Measurements from ENCODE around the gene KDM2B.

KDM2B gene

DNA sequence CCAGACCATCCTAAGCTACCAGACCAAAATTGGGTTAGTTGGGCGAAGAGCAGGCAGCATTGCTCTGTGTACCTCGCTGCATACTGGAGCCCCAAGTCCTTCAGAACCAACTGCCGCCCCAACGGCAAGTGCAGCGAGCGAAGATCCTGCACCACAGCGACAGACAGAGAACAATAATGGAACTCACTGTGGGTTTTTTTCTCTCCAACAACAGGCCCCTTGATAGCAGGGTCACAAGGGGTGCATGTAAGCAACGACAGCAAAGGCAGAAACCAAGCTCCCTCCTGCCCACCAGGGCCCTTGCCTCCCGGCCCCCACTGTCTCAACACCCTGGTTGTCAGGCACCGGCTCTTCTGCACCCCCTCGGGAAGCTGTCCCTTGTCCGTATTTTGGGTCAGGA, 141.9 kb downstream of the KDM2B start:
- peak in 24 of 51 donors; percentile 10 to 68 (median 45) for DNase-seq

DNA sequence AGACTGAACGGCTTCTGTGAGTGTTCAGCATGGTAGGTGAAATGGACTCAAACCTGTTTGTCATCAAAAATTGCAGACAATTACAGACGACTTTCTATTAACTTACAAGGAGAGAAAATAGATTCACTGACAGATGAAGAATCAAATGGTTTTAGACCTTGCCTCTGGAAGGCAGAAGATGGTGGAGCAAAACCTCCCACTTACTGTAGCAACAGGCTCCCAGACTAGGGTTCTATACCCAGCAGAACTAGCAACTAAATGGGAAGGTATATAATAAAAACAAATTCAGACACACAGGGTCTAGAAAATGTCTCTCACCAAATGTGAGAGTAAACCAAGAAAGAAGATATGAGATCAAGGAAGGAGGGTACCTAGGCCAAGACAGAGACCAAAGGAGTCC, 144.1 kb downstream of the KDM2B start:
- DNase-seq, result no peak

DNA sequence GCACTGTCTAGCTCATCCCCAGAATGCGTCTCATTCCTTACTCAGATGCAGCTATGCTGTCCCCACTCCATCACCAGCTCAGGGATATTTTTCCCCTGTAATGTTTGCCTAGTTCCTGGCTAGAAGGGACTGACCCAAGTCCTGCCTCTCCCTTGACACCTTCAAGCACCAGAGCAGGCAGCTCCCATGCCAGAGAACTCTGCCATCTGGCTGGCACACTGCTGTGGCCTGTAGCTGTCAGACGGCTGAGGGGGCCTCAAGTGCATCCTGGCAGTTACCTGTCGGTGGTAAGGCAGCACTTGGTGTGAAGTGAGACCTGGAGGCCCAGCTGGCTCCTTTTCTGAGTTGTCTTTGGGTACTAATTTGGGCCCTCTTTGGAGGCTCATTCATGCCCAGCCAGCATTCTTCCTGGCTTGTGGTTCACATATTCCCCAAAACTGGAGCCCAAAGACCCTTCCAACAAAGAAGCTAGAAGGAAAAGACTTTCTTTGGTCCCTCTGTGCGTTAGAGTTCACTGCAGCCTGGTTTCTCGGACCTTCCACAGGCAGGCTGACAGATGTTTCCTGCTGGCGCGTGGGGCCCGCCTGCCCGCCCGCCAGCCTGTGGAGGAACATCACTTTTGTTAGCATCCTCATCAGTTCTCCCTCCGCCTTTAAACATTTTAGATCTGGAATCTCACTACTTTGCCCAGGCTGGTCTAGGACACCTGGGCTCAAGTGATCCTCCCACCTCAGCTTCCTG, 147.9 kb downstream of the KDM2B start:
- no peak for DNase-seq

DNA sequence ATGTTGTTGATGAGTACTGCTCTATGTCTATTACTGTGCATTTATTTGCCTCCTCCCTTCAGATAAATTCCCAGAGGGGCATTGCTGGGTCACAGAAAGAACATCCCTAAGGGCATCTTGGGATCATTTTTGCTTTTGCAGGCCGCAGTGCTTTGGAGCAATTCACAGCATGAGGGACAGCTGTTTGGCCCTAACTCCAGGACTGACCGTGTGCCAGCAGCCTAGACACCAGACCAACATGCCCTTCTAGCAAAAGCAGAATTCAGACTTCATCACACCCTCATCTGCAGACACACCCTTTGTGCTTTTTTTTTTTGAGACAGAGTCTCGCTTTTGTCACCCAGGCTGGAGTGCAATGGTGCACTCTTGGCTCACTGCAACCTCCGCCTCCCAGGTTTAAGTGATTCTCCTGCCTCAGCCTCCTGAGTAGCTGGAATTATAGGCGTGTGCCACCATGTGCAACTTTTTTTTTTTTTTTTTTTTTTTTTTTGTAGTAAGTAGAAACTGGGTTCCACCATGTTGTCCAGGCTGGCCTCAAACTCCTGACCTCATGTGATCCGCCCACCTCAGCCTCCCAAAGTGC, 149.9 kb downstream of the KDM2B start:
- no peak for DNase-seq

DNA sequence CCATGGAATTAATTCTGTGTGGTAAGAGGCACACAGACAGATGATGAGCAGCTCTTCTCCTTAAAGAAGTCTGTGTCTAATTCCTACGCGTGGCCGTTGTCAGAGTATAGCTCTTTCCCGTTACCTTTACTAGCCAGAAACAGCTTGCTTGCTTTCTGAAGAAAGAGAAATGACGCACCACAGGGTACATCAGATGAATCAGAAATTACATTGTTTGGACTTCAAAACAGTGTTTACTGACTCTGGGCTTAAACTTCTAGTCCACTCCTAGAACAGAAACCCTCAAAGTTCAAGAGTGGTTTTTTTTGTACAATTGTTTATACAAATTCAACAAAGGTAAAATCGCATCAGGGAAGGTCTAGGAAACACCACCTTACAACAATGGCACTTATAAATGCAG, 151.9 kb downstream of the KDM2B start:
- no peak for DNase-seq

DNA sequence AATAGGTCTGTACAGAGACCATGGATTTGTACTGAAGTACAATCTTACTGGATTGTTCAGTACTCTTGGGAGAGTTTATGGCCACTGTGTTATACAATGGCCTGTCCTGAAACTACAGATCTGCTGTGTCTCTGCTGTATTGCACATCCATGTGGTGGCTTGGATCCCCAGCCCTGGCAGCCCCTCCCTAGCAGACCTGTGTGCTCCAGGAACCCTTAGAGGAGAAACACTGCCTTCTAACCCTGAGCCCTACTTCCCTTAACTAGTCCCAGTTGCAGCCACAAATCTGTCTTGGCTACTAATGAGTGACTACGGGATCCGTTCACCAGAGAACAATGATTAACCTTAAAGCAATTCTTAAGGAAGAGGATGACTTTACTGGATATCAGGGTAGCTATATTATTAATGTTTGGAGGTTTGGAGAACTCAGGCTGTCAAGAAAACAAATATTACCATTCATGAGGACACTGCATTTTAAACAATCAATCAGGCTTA, 153.2 kb downstream of the KDM2B start:
- no peak for DNase-seq

DNA sequence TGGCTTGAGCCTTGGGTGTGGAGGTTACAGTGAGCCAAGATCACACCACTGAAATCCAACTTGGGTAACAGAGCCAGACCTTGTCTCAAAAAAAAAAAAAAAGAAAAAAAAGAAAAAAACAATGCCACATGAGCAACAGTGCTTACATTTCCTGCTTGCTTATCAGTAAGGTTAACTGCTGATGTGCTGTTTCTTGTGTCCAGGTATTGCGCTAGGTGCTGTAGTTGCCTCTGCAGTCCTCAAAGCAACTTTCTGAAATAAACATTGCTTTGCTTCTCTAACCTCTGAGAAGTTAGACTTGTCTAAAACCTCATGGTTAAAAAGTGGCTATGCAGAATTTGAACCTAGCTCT, 156.2 kb downstream of the KDM2B start:
- DNase-seq, result no peak

DNA sequence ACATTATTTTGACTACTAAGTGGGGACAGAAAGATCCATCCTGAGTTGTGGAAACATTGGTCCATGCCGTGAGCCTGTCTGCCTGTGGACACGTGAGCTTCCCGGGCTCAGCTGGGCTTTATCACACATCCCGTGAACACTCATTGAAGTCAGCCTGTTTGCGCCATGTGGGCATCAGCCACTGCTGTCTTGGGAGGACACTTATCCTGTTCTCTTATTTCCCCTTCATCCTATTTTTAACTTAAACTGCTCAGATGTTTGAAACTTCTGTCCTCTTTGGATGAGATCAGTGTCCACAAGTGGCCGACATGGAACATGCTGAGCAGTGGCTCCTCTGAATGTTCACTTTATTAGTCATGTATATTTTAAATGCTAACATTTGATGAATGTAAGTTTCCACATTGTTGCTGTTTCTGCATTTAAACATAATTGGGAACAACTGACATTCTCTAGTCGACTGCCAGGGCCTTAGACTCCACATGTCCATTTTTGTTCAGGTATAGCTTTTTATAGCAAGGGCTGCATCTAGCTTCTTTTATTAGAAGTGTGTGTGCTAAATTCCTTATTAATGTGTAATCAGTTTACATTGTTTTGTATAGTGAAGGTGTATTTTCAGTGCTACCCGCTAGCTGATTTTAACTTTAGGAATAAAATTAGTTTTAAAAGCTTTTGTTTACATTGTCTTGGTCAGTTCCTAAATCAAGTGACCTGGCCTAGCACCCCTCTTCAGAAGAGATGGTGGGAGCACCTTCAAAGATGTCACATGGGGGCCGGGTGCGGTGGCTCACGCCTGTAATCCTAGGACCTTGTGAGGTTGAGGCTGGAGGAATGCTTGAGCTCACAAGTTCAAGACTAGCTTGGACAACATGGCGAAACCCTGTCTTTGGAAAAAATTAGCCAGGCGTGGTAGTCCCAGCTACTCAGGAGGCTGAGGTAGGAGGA, 156.9 kb downstream of the KDM2B start:
- DNase-seq, result peak in 4 of 51 donors; percentile 16 to 38 (median 24)

DNA sequence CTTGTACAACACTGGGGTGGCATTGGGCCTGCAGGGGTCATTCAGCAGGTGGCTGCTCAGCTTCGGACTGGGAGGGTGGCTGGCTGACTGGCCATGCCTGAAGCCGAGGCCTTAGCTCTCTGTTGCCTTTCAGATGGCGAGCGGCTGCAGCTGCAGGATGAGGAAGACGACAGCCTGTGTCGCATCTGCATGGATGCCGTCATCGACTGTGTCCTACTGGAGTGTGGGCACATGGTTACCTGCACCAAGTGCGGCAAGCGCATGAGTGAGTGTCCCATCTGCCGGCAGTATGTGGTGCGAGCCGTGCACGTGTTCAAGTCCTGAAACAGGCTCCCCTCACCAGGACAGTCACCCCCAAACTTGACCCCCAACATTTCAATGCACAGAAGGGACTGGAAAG, 157.6 kb downstream of the KDM2B start:
- peak in 13 of 51 donors; percentile 5 to 47 (median 25) for DNase-seq

DNA sequence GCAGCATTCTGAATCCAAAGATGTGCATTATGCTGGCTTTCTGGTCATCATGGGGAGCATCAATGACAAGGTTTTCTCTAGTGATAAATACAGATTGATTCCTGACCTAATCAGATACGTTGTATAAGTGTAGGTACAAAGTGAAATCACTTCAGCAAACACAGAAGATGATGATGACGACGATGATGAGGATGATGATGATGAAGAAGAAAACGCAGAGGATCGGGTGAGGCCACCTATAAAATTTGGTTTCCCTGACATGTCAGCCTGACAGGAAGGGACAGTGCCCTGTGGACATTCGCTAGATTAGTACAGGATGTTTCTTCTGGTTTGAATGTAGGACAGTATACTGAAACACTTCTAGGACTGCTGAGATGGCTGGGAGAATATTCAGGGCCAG, 160.7 kb downstream of the KDM2B start:
- DNase-seq, result no peak

DNA sequence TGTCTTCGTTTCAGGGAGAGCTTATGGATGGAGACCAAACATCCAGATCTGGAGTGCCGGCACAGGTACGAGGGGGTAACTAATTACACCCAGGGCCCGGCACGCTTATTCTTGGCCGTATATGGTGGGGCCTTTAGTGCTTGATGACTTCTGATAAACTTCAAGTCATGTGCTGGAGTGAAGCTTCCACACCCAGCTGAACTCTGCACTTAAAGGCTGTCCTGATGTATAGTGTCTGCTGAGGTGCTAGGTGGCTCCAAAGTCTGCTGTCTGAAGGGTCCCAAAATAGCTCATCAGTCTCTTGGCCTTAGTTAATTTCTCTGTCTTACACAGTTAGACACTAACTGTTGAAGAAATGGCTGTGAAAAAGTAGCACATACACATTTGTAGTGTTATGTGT, 163.0 kb downstream of the KDM2B start:
- DNase-seq, result no peak

DNA sequence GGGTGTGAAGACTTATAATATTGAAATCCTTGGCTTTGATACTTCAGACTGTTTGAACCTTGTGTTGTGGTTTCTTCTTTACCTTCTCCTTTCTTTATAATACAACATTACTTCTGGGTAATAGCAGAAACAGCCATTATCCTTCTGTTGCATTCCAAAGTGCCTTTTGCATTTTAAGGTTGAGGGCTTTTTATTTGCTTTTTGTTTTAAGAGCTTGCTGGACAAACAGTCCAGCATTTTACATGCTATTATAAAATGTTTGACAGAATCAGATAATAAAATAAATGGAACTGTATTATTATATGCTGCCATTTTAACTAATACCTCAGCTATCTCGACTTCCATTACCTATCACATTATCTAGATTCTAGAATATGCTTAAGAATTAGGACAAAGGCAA, 166.9 kb downstream of the KDM2B start:
- DNase-seq, result no peak

DNA sequence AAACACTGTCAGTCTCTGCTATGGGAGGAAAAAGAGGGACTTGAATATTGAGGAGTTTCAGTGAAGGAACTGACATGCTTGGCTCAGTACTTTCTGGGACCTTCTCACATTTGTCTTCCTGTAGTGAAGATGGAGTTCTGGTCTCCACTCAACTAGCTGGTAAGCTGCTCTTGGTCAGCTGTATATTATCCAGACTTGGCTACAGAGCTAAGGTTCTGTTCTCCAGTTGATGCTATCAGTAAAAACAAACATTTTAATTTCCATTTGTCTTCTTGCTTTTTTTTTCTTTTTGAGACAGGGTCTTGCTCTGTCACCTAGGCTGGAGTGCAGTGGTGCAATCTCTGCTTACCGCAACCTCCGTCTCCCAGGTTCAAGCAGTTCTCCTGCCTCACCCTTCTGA, 175.6 kb downstream of the KDM2B start:
- no peak for DNase-seq

DNA sequence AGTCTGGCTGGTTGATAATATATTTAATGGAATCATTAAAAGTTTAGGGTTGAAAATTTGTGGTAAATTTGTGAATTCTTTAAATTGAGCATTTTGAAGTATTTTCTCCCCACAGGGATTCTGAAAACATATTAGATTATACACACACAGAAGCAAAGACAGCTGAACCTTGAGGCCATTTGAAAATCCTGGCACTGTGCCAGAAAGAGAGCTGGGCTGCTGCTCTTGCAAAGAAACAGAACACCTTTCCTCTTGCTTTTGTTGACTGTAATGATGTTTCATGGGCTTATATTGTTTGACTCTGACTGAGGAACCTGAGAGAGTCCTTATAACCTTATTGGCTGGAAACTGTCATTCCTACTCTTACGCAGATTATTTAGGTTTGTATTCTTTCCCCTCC, 176.1 kb downstream of the KDM2B start:
- peak in 1 of 51 donors; percentile 5 for DNase-seq

DNA sequence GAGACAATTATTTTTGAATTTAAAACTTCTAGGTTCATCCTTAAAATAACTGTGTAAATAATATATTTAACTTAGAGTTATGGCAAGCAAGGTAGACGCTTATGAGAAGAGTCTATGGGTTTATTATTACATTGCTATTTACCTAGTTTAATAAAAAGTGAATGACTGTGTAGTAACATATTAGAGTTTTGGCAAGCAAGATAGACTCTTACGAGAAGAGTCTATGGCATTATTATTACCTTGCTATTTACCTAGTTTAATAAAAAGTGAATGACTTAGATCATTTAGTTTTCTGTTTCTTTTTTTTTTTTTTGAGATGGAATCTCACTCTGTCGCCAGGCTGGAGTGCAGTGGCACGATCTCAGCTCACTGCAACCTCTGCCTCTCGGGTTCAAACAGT, 177.1 kb downstream of the KDM2B start:
- no peak for DNase-seq

DNA sequence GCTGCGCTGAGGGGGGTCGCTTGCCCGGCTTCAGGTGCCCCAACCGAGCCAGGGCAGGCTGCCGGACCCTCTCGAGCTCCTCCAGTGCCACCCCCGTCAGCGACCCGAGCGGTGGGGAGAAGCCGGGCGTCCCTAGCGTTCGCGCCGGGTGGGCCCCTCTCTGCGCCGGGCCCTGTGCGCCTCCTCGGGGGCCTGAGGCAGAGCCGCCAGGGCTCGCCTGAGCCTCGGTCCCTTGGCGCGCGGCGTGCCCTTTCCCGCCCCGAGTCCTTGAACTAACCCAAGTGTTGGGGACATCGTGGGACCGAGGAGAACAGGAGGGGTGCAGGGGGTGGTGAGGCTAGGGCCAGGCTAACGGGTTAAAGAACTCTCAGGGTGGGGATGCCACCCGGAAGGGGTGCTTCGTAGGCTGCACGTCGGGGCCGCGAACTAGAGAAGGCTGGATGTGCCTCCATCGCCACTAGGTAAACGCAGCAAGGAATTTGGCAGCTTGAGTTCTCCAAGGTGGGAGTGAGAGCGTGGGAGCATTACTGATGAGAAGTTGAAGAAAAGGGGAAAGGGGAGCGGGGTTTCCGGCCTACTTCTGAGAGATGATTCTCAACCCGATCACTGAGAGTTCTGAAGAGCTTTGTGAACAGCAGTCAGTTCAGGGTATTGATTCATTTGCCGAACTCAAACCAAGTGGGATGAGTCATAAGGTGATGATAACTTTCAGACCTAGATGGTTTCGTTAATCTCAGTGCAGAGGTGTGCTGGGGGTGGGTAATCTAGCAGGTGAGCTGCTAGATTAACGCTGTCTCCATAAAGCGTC, 180.3 kb downstream of the KDM2B start:
- peak in 25 of 51 donors; percentile 6 to 59 (median 30) for DNase-seq

DNA sequence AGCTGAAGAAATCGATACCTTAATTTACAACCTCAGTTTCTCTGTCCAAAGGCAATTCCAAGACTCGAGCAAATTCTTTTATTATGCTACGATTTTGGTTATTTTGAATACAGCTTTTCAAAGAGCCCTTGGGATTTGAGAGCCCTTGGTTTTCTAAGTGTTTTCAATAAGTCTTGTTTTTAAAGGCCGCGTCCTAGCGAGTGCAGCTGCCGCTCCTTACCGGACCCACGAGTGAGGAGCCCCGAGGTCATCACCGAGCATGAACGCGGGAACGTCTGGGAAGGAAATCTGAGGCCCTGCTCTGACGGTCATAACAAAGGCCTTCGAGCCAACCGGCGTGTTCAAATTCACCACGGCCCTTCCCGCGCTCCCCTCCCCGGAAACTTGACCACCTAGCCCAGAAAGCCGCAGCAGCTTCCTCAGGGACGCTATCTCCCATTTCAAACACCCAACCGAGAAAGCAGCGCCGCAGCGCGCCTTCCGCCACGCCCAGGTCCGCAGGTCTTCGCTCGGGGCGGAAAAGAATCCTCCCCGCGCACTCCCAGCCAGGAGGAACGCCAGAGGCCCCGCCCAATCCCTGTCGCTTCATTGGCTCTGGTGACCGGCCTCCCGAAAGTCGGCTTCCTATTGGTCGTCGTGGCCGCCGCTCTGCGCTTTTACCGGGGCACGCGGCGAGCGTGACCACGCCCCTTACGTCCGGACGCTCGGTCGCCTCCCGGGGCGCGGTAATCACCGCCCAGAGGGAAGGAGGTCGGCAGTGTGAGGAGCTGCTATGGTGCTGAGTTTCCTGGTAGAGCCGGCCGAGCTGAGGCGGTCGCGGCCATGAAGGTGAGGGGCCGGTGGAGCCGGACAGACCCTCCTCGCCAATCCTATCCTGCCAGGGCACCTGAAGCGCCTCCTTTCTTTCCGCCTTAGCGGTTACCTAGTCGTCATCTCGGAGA, 181.2 kb downstream of the KDM2B start, which contains the start of gene RNF34:
TSS of gene RNF34 (plus strand) at position 728 of the 941 bp plus-strand sequence. CDS start at position 823, 95 bp downstream.
- peak; percentile 72 to 98 (median 95) for DNase-seq

DNA sequence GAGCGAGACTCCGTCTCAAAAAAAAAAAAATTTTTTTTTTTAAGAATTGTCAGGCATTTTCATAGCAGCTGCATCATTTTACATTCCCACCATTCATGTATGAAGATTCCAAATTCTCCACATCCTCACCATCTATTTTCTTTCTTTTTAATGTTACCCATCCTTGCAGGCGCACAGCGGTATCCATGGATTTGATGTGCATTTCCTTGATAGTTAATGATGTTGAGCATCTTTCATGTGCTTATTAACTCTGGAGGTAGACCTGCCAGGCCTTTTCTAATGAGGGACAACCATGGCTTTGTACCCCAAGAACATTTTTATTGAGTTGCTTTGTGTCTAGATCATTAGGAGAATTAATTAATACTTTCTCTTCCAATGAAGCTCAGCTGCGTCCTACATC, 182.5 kb downstream of the KDM2B start:
- no peak for DNase-seq

DNA sequence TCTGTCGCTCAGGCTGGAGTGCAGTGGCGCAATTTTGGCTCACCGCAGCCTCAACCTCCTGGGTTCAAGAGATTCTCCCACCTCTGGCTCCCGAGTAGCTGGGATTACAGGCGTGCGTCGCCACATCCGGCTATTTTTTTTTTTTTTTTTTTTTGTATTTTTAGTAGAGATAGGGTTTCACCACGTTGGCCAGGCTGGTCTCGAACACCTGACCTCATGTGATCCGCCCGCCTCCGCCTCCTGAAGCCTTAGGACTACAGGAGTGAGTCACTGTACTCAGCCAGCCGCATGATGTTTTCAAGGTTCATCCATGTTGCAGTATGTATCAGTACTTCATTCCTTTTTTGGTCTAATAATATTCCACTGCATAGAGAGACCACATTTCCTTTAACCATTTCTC, 183.3 kb downstream of the KDM2B start:
- no peak for DNase-seq

DNA sequence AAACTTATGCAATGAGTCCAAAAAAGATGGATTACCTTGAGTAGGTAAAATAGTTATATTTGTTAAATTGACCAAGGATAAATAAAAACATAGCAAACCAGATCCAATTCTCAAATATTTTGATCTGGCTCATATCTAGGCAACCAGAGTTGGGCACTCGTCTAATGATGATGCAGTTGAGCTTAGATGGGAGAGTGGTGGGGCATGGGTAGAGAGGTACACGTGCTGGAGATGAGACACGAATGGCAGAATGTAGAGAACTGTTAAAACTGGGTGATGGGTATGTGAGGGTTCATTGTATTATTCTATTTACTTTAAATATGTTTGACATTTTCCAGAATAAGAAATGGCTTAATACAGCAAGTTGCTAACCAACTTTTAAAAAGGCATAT, 188.5 kb downstream of the KDM2B start:
- DNase-seq, result no peak

Data from hypothalamus (tissue), 51 donors.